SK-N-SH (cell line): ENCODE data around the gene MNT. TPM values are rescaled to one million over a fixed set of nuclear protein-coding genes. Genes with fewer than 3 reads are reported as not detected.

ENCODE experiments used
- CTCF ChIA-PET: fragments of 300-600, 350-600 bp; formaldehyde crosslinking; extraction: SDS; loops from one replicate; lab custom pipeline; 2021; lab: Yijun Ruan, JAX
- POLR2A ChIA-PET: fragments of 350-600 bp; sonication (Branson Sonifier 250); formaldehyde crosslinking; extraction: SDS; loops from one replicate; lab custom pipeline; 2020; ENCODE audit warnings: antibody characterized with exemption, inconsistent platforms; lab: Yijun Ruan, JAX
- DNase-seq: peaks from one replicate; pipeline ENCODE4 v3.0.0; 2012
- H2AFZ ChIP-seq: fragments of 200-600 bp; sonication (generic); 2 replicates; pipeline ENCODE4 v1.8.1; 2016; ENCODE audit warnings: antibody characterized with exemption, mild to moderate bottlenecking, low read depth
- H3F3A ChIP-seq: fragments of 200-600 bp; sonication (generic); replicated peaks from 2 replicates; pipeline ENCODE3; 2016; ENCODE audit warnings: antibody characterized with exemption, mild to moderate bottlenecking; ENCODE audit not compliant: insufficient read depth
- H3K27ac ChIP-seq, 2 experiments: fragments of 200-500 bp in 1 of 2; fragments of 200-600 bp in 1 of 2; sonication (Bioruptor generic) in 1 of 2; sonication (generic), shearing (Covaris generic) in 1 of 2; 2 replicates each; pipeline versions ENCODE4 v1.5.1 to v1.6.1; 2014 to 2016; ENCODE audit warnings: low read depth in 2 of 2, inconsistent platforms in 1 of 2, low read length in 1 of 2, mild to moderate bottlenecking in 1 of 2, mixed read lengths in 1 of 2
- H3K27me3 ChIP-seq: fragments of 200-600 bp; sonication (generic), shearing (Covaris generic); 2 replicates; pipeline ENCODE4 v1.6.1; 2016; ENCODE audit warnings: mixed run types; ENCODE audit not compliant: insufficient read depth
- H3K36me3 ChIP-seq, 2 experiments: fragments of 200-500 bp in 1 of 2; fragments of 200-600 bp in 1 of 2; sonication (Bioruptor generic) in 1 of 2; sonication (generic) in 1 of 2; replicated peaks in 1 of 2; 2 replicates each; pipeline versions ENCODE3 to v1.5.1; 2014 to 2016; ENCODE audit warnings: low read length in 1 of 2, mild to moderate bottlenecking in 1 of 2; ENCODE audit not compliant: insufficient read depth in 2 of 2, control insufficient read depth in 1 of 2
- H3K4me1 ChIP-seq, 2 experiments: fragments of 200-500 bp in 1 of 2; fragments of 200-600 bp in 1 of 2; sonication (Bioruptor generic) in 1 of 2; sonication (generic), shearing (Covaris generic) in 1 of 2; 2 replicates each; pipeline versions ENCODE4 v1.5.1 to v1.6.1; 2014 to 2016; ENCODE audit warnings: low read depth in 1 of 2, low read length in 1 of 2, mixed run types in 1 of 2; ENCODE audit not compliant: insufficient read depth in 2 of 2, control insufficient read depth in 1 of 2
- H3K4me2 ChIP-seq: fragments of 200-600 bp; sonication (generic), shearing (Covaris generic); 2 replicates; pipeline ENCODE4 v1.6.1; 2017; ENCODE audit warnings: mixed run types
- H3K4me3 ChIP-seq, 2 experiments: fragments of 200-500 bp in 1 of 2; fragments of 200-600 bp in 1 of 2; sonication (Bioruptor generic) in 1 of 2; sonication (generic), shearing (Covaris generic) in 1 of 2; 2 replicates each; pipeline versions ENCODE4 v1.5.1 to v1.8.1; 2014 to 2016; ENCODE audit warnings: low read depth in 2 of 2, inconsistent platforms in 1 of 2, low read length in 1 of 2, mild to moderate bottlenecking in 1 of 2, mixed read lengths in 1 of 2, moderate library complexity in 1 of 2
- H3K79me2 ChIP-seq: fragments of 200-600 bp; sonication (generic); 2 replicates; pipeline ENCODE4 v1.8.1; 2017; ENCODE audit warnings: mild to moderate bottlenecking; ENCODE audit not compliant: insufficient read depth
- H3K9ac ChIP-seq: fragments of 200-600 bp; sonication (generic); 2 replicates; pipeline ENCODE4 v1.6.1; 2017; ENCODE audit warnings: mixed run types
- H3K9me2 ChIP-seq: fragments of 200-600 bp; sonication (generic); 2 replicates; pipeline ENCODE4 v1.6.1; 2017; ENCODE audit warnings: mixed run types
- H3K9me3 ChIP-seq: fragments of 200-600 bp; sonication (generic); 2 replicates; pipeline ENCODE4 v1.6.1; 2017; ENCODE audit warnings: mixed run types, mild to moderate bottlenecking, moderate library complexity
- H4K20me1 ChIP-seq: fragments of 200-600 bp; sonication (generic); 2 replicates; pipeline ENCODE4 v1.6.1; 2017; ENCODE audit warnings: mild to moderate bottlenecking, mixed run types; ENCODE audit not compliant: insufficient read depth
- ELF1 ChIP-seq: IDR thresholded peaks from 2 replicates; pipeline ENCODE4 v1.4.0; 2012
- EP300 ChIP-seq, 2 experiments: IDR thresholded peaks; 2 replicates each; pipeline versions ENCODE4 v1.4.0 to v1.6.1; 2012; ENCODE audit warnings: borderline replicate concordance in 1 of 2, low read depth in 1 of 2, low read length in 1 of 2
- FOXM1 ChIP-seq: IDR thresholded peaks from 2 replicates; pipeline ENCODE4 v1.4.0; 2012; ENCODE audit warnings: low read depth, mild to moderate bottlenecking
- MEF2A ChIP-seq: IDR thresholded peaks from 2 replicates; pipeline ENCODE4 v1.4.0; 2012; ENCODE audit warnings: low read depth, borderline replicate concordance
- NRF1 ChIP-seq: IDR thresholded peaks from 2 replicates; pipeline ENCODE4 v1.6.1; 2012; ENCODE audit warnings: low read depth, mild to moderate bottlenecking, low read length
- POLR2AphosphoS5 ChIP-seq: IDR thresholded peaks from 2 replicates; pipeline ENCODE4 v1.6.1; 2012; ENCODE audit warnings: low read depth, low read length
- RFX5 ChIP-seq: IDR thresholded peaks from 2 replicates; pipeline ENCODE4 v1.6.1; 2012; ENCODE audit warnings: mild to moderate bottlenecking, improper control_type of control experiment, low read length
- RXRA ChIP-seq: IDR thresholded peaks from 2 replicates; pipeline ENCODE4 v1.4.0; 2012; ENCODE audit warnings: low read depth, mild to moderate bottlenecking, borderline replicate concordance
- SIN3A ChIP-seq: IDR thresholded peaks from 2 replicates; pipeline ENCODE4 v1.6.1; 2012; ENCODE audit warnings: low read depth, mild to moderate bottlenecking, low read length, moderate library complexity, borderline replicate concordance
- TAF1 ChIP-seq: IDR thresholded peaks from 2 replicates; pipeline ENCODE4 v1.6.1; 2012; ENCODE audit warnings: low read depth, mild to moderate bottlenecking, low read length, moderate library complexity, borderline replicate concordance
- TEAD4 ChIP-seq: IDR thresholded peaks from 2 replicates; pipeline ENCODE4 v1.4.0; 2012; ENCODE audit warnings: mild to moderate bottlenecking, borderline replicate concordance; ENCODE audit not compliant: insufficient read depth
- YY1 ChIP-seq: IDR thresholded peaks from 2 replicates; pipeline ENCODE4 v1.4.0; 2012; ENCODE audit warnings: low read depth, mild to moderate bottlenecking
- WGBS: methylation state at CpG from one replicate; pipeline ENCODE4 v1.1.6; 2017; ENCODE audit warnings: low lambda C conversion rate; 5-methylcytosine and 5-hydroxymethylcytosine counted together
- polyA plus RNA-seq, 3 experiments: library from polyadenylated mRNA; depleted of rRNA; stranded (reverse); fragments of >200 nt; gene quantifications; 2 replicates each; pipeline ENCODE4 v1.2.3, GENCODE V29; 2012
- small RNA-seq, 7 experiments: library from RNA; depleted of rRNA; stranded (forward); fragments of <200 nt; gene quantifications; one replicate each; pipeline ENCODE3, GENCODE V24; 2012
- TF ChIP-seq, protein P1 (sequence below): IDR thresholded peaks from 2 replicates; pipeline ENCODE4 v1.6.1; 2012; ENCODE audit warnings: mild to moderate bottlenecking, low read depth, low read length, moderate library complexity
- TF ChIP-seq, protein P2 (sequence below): fragments of 150-350 bp; IDR thresholded peaks from 2 replicates; pipeline ENCODE4 v1.6.1; 2016; ENCODE audit warnings: mild to moderate bottlenecking, low read depth, low read length
- TF ChIP-seq, protein P3 (sequence below): IDR thresholded peaks from 2 replicates; pipeline ENCODE4 v1.4.0; 2012; ENCODE audit warnings: low read depth, borderline replicate concordance
- TF ChIP-seq, protein P4 (sequence below): fragments of 150-350 bp; IDR thresholded peaks from 2 replicates; pipeline ENCODE4 v1.6.1; 2017; ENCODE audit warnings: antibody characterized with exemption, low read length, low read depth, borderline replicate concordance

MNT gene
- polyA plus RNA-seq, 1 of the 3 experiments (the other 2 are of a cell fraction), result 7.1 TPM

DNA sequence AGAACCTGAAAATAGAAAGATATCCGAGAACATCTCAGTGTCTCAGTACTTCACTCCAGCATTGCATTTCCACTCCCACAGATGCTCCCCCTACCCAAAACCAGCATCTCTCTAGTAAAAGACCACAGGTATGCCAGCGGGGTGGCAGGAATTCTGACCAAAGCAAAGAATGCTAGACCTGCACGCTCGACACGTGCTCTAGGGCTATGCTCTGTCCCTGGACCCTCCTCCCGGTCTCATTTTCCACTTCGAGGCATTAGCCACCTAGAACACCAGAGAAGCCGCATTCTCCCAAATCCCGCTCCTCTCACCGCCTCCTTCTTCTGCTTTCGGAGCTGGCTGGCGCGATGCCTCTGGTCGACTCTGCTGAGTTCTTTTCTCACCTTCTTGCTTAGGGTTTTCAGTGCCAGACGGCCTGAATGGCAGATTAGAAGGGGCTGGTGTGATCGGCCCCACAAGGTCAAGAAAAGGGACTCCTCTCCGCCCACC is 65.1 kb downstream of the MNT start:
- Histone ChIP-seq H3K4me1 (peaks cover 6 to 17% of the 10 kb centered on the region in 2 experiments; a peak in 3 of 4 replicates), H3K9me3 (no peaks in the 10 kb centered on the region), H3K27me3 (no peaks in the 10 kb centered on the region), H2AFZ (peak overlapping the region; percentile 69), H3K36me3 (peaks cover 44 to 46% of the 10 kb centered on the region in 2 experiments), H4K20me1 (peaks cover 5% of the 10 kb centered on the region; the same call in 1 of the 2 replicates), H3K4me3 (peak overlapping the region; percentile 98 to 99), H3K27ac (peak overlapping the region; percentile 80 to 82), H3K79me2 (peaks cover 78% of the 10 kb centered on the region), H3K9me2 (no peaks in the 10 kb centered on the region), H3K9ac (peak overlapping the region; percentile 97), H3F3A (peaks cover 4% of the 10 kb centered on the region), H3K4me2 (peak overlapping the region; percentile 93)
- ChIA-PET CTCF (interaction anchor here (0.6 to 3.2 kb wide), 8 partner anchors 9 to 80 kb away, joined by 3 to 14 read pairs (median 4); no protein-coding TSS in a partner anchor), POLR2A (interaction anchor here (1.0 to 2.6 kb wide), 11 partner anchors 9 to 66 kb away, joined by 3 to 16 read pairs (median 5); partner anchors contain the start of genes SMG6 and SRR)
- DNase-seq, result peak; percentile 40
- WGBS, result 0% methylated on average over 17 of the region's 17 CpGs
- TF ChIP-seq TEAD4 (no peak), EP300 (IDR thresholded peaks at IDR 0.05; ENCODE audit: borderline replicate concordance in 1 of 2, low read depth in 1 of 2, low read length in 1 of 2) (no peak), NRF1 (no peak), FOXM1 (no peak), TAF1 (no peak), ELF1 (no peak), SIN3A (no peak), RFX5 (no peak), MEF2A (no peak), POLR2AphosphoS5 (no peak), RXRA (no peak), YY1 (no peak)
- TF ChIP-seq, protein P1, sequence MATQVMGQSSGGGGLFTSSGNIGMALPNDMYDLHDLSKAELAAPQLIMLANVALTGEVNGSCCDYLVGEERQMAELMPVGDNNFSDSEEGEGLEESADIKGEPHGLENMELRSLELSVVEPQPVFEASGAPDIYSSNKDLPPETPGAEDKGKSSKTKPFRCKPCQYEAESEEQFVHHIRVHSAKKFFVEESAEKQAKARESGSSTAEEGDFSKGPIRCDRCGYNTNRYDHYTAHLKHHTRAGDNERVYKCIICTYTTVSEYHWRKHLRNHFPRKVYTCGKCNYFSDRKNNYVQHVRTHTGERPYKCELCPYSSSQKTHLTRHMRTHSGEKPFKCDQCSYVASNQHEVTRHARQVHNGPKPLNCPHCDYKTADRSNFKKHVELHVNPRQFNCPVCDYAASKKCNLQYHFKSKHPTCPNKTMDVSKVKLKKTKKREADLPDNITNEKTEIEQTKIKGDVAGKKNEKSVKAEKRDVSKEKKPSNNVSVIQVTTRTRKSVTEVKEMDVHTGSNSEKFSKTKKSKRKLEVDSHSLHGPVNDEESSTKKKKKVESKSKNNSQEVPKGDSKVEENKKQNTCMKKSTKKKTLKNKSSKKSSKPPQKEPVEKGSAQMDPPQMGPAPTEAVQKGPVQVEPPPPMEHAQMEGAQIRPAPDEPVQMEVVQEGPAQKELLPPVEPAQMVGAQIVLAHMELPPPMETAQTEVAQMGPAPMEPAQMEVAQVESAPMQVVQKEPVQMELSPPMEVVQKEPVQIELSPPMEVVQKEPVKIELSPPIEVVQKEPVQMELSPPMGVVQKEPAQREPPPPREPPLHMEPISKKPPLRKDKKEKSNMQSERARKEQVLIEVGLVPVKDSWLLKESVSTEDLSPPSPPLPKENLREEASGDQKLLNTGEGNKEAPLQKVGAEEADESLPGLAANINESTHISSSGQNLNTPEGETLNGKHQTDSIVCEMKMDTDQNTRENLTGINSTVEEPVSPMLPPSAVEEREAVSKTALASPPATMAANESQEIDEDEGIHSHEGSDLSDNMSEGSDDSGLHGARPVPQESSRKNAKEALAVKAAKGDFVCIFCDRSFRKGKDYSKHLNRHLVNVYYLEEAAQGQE, result no peak
- TF ChIP-seq, protein P2, sequence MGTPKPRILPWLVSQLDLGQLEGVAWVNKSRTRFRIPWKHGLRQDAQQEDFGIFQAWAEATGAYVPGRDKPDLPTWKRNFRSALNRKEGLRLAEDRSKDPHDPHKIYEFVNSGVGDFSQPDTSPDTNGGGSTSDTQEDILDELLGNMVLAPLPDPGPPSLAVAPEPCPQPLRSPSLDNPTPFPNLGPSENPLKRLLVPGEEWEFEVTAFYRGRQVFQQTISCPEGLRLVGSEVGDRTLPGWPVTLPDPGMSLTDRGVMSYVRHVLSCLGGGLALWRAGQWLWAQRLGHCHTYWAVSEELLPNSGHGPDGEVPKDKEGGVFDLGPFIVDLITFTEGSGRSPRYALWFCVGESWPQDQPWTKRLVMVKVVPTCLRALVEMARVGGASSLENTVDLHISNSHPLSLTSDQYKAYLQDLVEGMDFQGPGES, result no peak
- TF ChIP-seq, protein P3, sequence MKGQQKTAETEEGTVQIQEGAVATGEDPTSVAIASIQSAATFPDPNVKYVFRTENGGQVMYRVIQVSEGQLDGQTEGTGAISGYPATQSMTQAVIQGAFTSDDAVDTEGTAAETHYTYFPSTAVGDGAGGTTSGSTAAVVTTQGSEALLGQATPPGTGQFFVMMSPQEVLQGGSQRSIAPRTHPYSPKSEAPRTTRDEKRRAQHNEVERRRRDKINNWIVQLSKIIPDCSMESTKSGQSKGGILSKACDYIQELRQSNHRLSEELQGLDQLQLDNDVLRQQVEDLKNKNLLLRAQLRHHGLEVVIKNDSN, result no peak
- TF ChIP-seq, protein P4, sequence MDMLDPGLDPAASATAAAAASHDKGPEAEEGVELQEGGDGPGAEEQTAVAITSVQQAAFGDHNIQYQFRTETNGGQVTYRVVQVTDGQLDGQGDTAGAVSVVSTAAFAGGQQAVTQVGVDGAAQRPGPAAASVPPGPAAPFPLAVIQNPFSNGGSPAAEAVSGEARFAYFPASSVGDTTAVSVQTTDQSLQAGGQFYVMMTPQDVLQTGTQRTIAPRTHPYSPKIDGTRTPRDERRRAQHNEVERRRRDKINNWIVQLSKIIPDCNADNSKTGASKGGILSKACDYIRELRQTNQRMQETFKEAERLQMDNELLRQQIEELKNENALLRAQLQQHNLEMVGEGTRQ, result no peak

Small RNAs within 50 kb of the gene (small RNA-seq; reads per million reads assigned to genes)
- gene AC006435.3 (0 reads per million in 7 experiments), gene AC006435.4 (0 reads per million in 7 experiments)

Other genes with a start within 250 kb of the MNT start
- gene SMG6, start 97.3 kb downstream of the MNT start, polyA plus RNA-seq (2012; rRNA removed), result 9.5 and 15.7 TPM in 2 replicates
- gene SRR, start 97.1 kb downstream of the MNT start, polyA plus RNA-seq (2012; rRNA removed), result 18.5 and 20.2 TPM in 2 replicates
- 26.7 and 29.0 TPM in 2 replicates for gene TSR1, start 64.6 kb downstream of the MNT start, polyA plus RNA-seq (2012; rRNA removed)
- gene SGSM2, start 63.6 kb downstream of the MNT start, polyA plus RNA-seq (2012; rRNA removed), result 85.9 and 98.6 TPM in 2 replicates
- gene METTL16, start 110.8 kb upstream of the MNT start, polyA plus RNA-seq (2012; rRNA removed), result 8.1 and 10.3 TPM in 2 replicates
- gene PAFAH1B1, start 192.6 kb upstream of the MNT start, polyA plus RNA-seq (2012; rRNA removed), result 37.3 and 47.3 TPM in 2 replicates